Tibial artery (tissue), 4 donors: Measurements from ENCODE around the gene MIOX.

ENCODE experiments used
- DNase-seq, 2 donors: peaks; one replicate each; pipeline ENCODE4 v3.0.0-alpha.2; 2019
- H3K27ac ChIP-seq, 2 donors: fragments of 200-600 bp; sonication (generic) in 1 of 2; 1 replicate in 1 of 2; 2 replicates in 1 of 2; pipeline ENCODE4 v1.5.1; 2018 to 2019; ENCODE audit warnings: mild to moderate bottlenecking in 1 of 2
- H3K27me3 ChIP-seq, 2 donors: fragments of 200-600 bp; sonication (generic) in 1 of 2; one replicate each; pipeline versions ENCODE4 v1.5.1 to v1.6.0; 2016 to 2019
- H3K36me3 ChIP-seq, 3 donors: fragments of 200-600 bp; sonication (generic) in 2 of 3; one replicate each; pipeline ENCODE4 v1.5.1; 2016 to 2019; ENCODE audit warnings: mild to moderate bottlenecking in 2 of 3
- H3K4me1 ChIP-seq, 4 donors: fragments of 200-600 bp; sonication (generic) in 2 of 4; 1 replicate in 3 of 4; 2 replicates in 1 of 4; pipeline ENCODE4 v1.5.1; 2016 to 2019
- H3K4me3 ChIP-seq, 2 donors: fragments of 200-600 bp; sonication (generic) in 1 of 2; 1 replicate in 1 of 2; 2 replicates in 1 of 2; pipeline ENCODE4 v1.5.1; 2018 to 2019; ENCODE audit warnings: mild to moderate bottlenecking in 2 of 2
- H3K9me3 ChIP-seq, 3 donors: fragments of 200-600 bp; sonication (generic) in 1 of 3; one replicate each; pipeline ENCODE4 v1.5.1; 2016 to 2019
- intact Hi-C: fragments of 100-400 bp; cut with DNase I; formaldehyde crosslinking; loops from one replicate; pipeline ENCODE4 v1.15.0; 2023; ENCODE audit warnings: low total_unique reads
- TF ChIP-seq, protein P1 (sequence below), 2 experiments: fragments of 200-600 bp in 1 of 2; fragments of 450-650 bp in 1 of 2; IDR thresholded peaks; one replicate each; pipeline ENCODE4 v1.5.1; 2017 to 2019; ENCODE audit warnings: antibody characterized with exemption in 2 of 2, mild to moderate bottlenecking in 1 of 2, moderate library complexity in 1 of 2

The MIOX gene

DNA sequence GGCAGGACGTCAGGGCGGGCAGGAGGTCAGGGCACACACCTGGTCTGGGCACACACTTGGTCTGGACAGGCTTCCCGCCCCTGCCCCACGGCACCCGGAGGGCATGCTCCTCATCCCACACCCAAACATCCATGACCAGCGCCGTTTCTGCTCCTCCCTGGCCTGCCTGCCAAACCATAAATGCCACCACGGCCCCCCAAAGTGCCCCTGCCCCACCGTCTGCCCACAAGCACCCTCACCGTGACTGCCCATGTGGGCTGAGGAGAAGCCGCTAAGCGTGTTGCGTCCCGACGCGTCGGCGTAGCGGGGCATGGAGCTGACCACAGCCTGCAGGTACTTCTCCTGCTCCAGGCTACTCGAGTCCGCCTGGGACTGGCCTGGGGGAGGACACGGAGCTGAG, 27.6 kb upstream of the MIOX start:
- Histone ChIP-seq H3K27me3 (no peaks in the 10 kb centered on the region), H3K27ac (no peak overlapping the region), H3K36me3 (peaks cover 87 to 100% (median 100%) of the 10 kb centered on the region in 3 donors), H3K9me3 (no peaks in the 10 kb centered on the region), H3K4me1 (no peaks in the 10 kb centered on the region), H3K4me3 (no peak overlapping the region)
- TF ChIP-seq, protein P1, sequence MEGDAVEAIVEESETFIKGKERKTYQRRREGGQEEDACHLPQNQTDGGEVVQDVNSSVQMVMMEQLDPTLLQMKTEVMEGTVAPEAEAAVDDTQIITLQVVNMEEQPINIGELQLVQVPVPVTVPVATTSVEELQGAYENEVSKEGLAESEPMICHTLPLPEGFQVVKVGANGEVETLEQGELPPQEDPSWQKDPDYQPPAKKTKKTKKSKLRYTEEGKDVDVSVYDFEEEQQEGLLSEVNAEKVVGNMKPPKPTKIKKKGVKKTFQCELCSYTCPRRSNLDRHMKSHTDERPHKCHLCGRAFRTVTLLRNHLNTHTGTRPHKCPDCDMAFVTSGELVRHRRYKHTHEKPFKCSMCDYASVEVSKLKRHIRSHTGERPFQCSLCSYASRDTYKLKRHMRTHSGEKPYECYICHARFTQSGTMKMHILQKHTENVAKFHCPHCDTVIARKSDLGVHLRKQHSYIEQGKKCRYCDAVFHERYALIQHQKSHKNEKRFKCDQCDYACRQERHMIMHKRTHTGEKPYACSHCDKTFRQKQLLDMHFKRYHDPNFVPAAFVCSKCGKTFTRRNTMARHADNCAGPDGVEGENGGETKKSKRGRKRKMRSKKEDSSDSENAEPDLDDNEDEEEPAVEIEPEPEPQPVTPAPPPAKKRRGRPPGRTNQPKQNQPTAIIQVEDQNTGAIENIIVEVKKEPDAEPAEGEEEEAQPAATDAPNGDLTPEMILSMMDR (IDR thresholded peaks at IDR 0.05): no peak
- DNase-seq: no peak
- intact Hi-C loops: no loop called here

DNA sequence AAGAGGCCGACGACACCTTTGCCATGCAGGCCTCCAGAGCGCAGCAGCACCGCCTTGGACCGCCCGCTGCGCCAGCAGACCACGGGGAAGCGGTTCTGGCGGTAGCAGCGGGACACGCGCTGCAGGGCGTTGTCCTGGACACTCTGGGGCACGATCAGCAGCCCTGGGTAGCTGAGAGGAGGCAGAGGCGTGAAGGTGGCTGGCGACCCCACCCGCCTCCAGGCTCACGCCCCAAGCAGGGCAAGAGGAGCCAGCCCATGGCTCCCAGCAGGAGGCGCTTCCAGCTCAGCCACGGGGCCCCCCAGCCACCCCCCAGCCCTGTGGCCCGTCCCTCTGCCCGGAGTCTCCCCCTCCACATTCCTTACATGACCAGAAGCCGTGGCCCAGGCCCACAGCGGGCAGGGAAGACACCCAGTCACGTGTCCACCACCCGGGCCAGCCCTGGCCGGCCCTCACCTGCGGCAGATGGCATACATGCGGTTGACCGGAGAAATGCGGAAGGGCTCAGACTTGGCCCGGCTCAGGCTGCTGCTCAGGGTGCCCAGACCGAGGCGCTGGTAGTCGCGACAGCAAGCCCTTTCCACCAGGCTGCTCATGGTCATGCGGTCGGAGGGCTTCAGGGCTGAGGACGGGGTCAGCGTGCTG, 27.0 kb upstream of the MIOX start:
- H3K27ac ChIP-seq: no peak overlapping the region
- TF ChIP-seq, protein P1 (IDR thresholded peaks at IDR 0.05): no peak
- no peaks in the 10 kb centered on the region for H3K4me1 ChIP-seq
- no peaks in the 10 kb centered on the region for H3K27me3 ChIP-seq
- H3K9me3 ChIP-seq: no peaks in the 10 kb centered on the region
- intact Hi-C loops: no loop called here
- peaks cover 87 to 100% (median 100%) of the 10 kb centered on the region in 3 donors for H3K36me3 ChIP-seq
- no peak overlapping the region for H3K4me3 ChIP-seq
- DNase-seq: no peak

DNA sequence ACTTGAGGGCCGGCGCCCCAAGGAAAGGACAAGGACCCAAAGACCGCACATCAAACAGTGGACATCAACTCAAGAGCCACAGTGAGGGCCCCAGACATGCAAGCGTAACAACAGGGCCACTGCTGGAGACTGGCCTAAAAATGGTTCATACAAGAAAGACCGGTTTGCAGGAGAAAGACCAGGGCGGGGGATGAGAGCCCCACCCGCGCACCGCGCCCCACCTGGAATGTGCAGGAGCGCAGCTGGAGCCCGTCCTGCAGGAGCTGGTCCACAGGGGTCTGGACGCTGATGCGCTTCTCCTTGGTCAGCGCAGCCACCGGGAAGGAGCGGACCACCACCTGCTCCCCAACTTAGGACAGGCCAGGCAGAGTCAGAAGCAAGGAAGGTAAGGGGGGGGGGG, 25.7 kb upstream of the MIOX start:
- no peaks in the 10 kb centered on the region for H3K27me3 ChIP-seq
- no peaks in the 10 kb centered on the region for H3K4me1 ChIP-seq
- TF ChIP-seq, protein P1 (IDR thresholded peaks at IDR 0.05): no peak
- DNase-seq: no peak
- H3K9me3 ChIP-seq: no peaks in the 10 kb centered on the region
- intact Hi-C loops: no loop called here
- peaks cover 87 to 100% (median 100%) of the 10 kb centered on the region in 3 donors for H3K36me3 ChIP-seq
- H3K4me3 ChIP-seq: no peak overlapping the region
- no peak overlapping the region for H3K27ac ChIP-seq

- Histone ChIP-seq H3K27me3 (no peaks in the 10 kb centered on the region), H3K27ac (no peak overlapping the region), H3K4me3 (no peak overlapping the region), H3K9me3 (no peaks in the 10 kb centered on the region), H3K36me3 (peaks cover 89 to 100% (median 100%) of the 10 kb centered on the region in 3 donors), H3K4me1 (no peaks in the 10 kb centered on the region)
- TF ChIP-seq, protein P1 (IDR thresholded peaks at IDR 0.05): no peak
- intact Hi-C loops: no loop called here
- no peak for DNase-seq
Observed at GRCh38 chr22:50461536-50461935, 25.1 kb upstream of the MIOX start.

DNA sequence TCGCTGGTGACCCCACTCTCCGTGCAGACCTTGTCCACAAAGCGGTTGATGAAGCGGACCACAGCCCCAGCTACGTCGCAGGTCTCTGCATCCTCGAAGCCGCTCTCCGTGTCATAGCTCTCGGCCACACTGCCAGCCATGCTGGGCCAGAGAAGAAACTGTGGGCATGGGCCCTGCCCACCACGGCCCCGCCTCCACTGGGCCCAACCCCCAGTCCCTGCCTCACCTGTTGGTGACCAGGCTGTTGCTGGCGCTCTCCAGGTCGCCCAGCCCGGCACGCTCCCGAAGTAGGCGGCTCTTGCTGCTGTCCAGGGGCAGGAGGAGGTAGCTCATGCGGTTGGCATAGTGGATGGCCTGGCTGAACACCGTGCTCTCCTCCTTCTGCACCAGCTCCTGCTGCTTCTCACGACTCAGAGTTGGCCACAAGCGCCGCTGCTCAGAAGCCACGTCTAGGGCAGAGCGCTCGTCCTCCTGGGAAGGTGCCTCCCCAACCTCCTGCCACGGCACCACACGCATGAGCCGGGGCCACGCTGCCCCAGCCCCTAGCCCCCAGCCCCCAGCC, 24.6 kb upstream of the MIOX start:
- TF ChIP-seq, protein P1 (IDR thresholded peaks at IDR 0.05): no peak
- H3K9me3 ChIP-seq: no peaks in the 10 kb centered on the region
- intact Hi-C loops: no loop called here
- no peak for DNase-seq
- no peak overlapping the region for H3K4me3 ChIP-seq
- H3K27me3 ChIP-seq: no peaks in the 10 kb centered on the region
- H3K27ac ChIP-seq: no peak overlapping the region
- H3K36me3 ChIP-seq: peaks cover 89 to 100% (median 100%) of the 10 kb centered on the region in 3 donors
- no peaks in the 10 kb centered on the region for H3K4me1 ChIP-seq
